Liver (tissue), 9 donors: ENCODE data around the gene CLPX. TPM values are rescaled to one million over a fixed set of nuclear protein-coding genes. Genes with fewer than 3 reads are reported as not detected.
A peak's percentile ranks its signal among the peaks of the same experiment; 100 is the strongest.

Experiments
- DNase-seq: peaks from one replicate; pipeline ENCODE4 v3.0.0-alpha.2; 2017; ENCODE audit warnings: low spot score
- H3K27ac ChIP-seq, 2 donors: one replicate each; pipeline ENCODE4 v1.7.0; 2013; ENCODE audit warnings: inconsistent platforms in 2 of 2, low read length in 2 of 2, control low read depth in 1 of 2, low read depth in 1 of 2, mild to moderate bottlenecking in 1 of 2
- H3K27me3 ChIP-seq, 4 donors: one replicate each; pipeline versions ENCODE4 v1.6.1 to v1.7.0; 2013; ENCODE audit warnings: low read length in 3 of 4, inconsistent platforms in 1 of 4, mild to moderate bottlenecking in 1 of 4, moderate library complexity in 1 of 4; ENCODE audit not compliant: control insufficient read depth in 4 of 4, insufficient read depth in 4 of 4
- H3K36me3 ChIP-seq, 4 donors: one replicate each; pipeline versions ENCODE4 v1.6.1 to v1.7.0; 2013; ENCODE audit warnings: low read length in 3 of 4, mild to moderate bottlenecking in 3 of 4, low read depth in 1 of 4, moderate library complexity in 1 of 4; ENCODE audit not compliant: control insufficient read depth in 4 of 4, insufficient read depth in 3 of 4
- H3K4me1 ChIP-seq, 4 donors: one replicate each; pipeline versions ENCODE4 v1.6.1 to v1.7.0; 2013; ENCODE audit warnings: low read length in 3 of 4, mild to moderate bottlenecking in 3 of 4, moderate library complexity in 1 of 4; ENCODE audit not compliant: control insufficient read depth in 4 of 4, insufficient read depth in 4 of 4
- H3K4me3 ChIP-seq, 3 donors: one replicate each; pipeline versions ENCODE4 v1.6.1 to v1.7.0; 2013; ENCODE audit warnings: low read length in 3 of 3, control low read depth in 1 of 3, low read depth in 1 of 3, mild to moderate bottlenecking in 1 of 3
- H3K9ac ChIP-seq, 2 donors: one replicate each; pipeline ENCODE4 v1.7.0; 2013; ENCODE audit warnings: low read length in 2 of 2, mild to moderate bottlenecking in 2 of 2, moderate library complexity in 2 of 2, control low read depth in 1 of 2, low read depth in 1 of 2
- H3K9me3 ChIP-seq, 4 donors: one replicate each; pipeline versions ENCODE4 v1.6.1 to v1.7.0; 2013; ENCODE audit warnings: low read length in 3 of 4; ENCODE audit not compliant: control insufficient read depth in 4 of 4
- ATF3 ChIP-seq: IDR thresholded peaks from 2 replicates; pipeline ENCODE4 v1.6.1; 2016; ENCODE audit warnings: antibody characterized with exemption
- CTCF ChIP-seq: fragments of 150-350 bp; IDR thresholded peaks from 2 replicates; pipeline ENCODE4 v1.5.1; 2017; ENCODE audit warnings: improper control_type of control experiment, low read depth, low read length; ENCODE audit not compliant: missing input control
- EGR1 ChIP-seq, 2 donors: IDR thresholded peaks; 2 replicates each; pipeline ENCODE4 v1.6.1; 2016 to 2018; ENCODE audit warnings: antibody characterized with exemption in 2 of 2, low read depth in 2 of 2
- FOXA1 ChIP-seq: IDR thresholded peaks from 2 replicates; pipeline ENCODE4 v1.6.1; 2016; ENCODE audit warnings: antibody characterized with exemption
- FOXA2 ChIP-seq: IDR thresholded peaks from 2 replicates; pipeline ENCODE4 v1.6.1; 2016; ENCODE audit warnings: antibody characterized with exemption
- GABPA ChIP-seq, 2 donors: IDR thresholded peaks in 1 of 2; conservative IDR thresholded peaks in 1 of 2; 2 replicates each; pipeline ENCODE4 v1.6.1; 2016; ENCODE audit warnings: antibody characterized with exemption in 2 of 2, mild to moderate bottlenecking in 1 of 2, moderate library complexity in 1 of 2
- HNF4A ChIP-seq, 2 donors: conservative IDR thresholded peaks; 2 replicates each; pipeline ENCODE4 v1.6.1; 2016; ENCODE audit warnings: antibody characterized with exemption in 2 of 2, mild to moderate bottlenecking in 2 of 2
- HNF4G ChIP-seq: IDR thresholded peaks from 2 replicates; pipeline ENCODE4 v1.6.1; 2016; ENCODE audit warnings: antibody characterized with exemption
- JUND ChIP-seq, 2 donors: IDR thresholded peaks; 2 replicates each; pipeline ENCODE4 v1.6.1; 2016; ENCODE audit warnings: antibody characterized with exemption in 2 of 2
- NR2F2 ChIP-seq: IDR thresholded peaks from 2 replicates; pipeline ENCODE4 v1.6.1; 2016; ENCODE audit warnings: antibody characterized with exemption
- RAD21 ChIP-seq, 2 donors: IDR thresholded peaks; 2 replicates each; pipeline ENCODE4 v1.6.1; 2016; ENCODE audit warnings: antibody characterized with exemption in 2 of 2, mild to moderate bottlenecking in 2 of 2
- RXRA ChIP-seq, 2 donors: IDR thresholded peaks; 2 replicates each; pipeline ENCODE4 v1.6.1; 2017 to 2018; ENCODE audit warnings: antibody characterized with exemption in 2 of 2, mild to moderate bottlenecking in 1 of 2
- SP1 ChIP-seq: IDR thresholded peaks from 2 replicates; pipeline ENCODE4 v1.6.1; 2018; ENCODE audit warnings: antibody characterized with exemption, mild to moderate bottlenecking
- YY1 ChIP-seq: IDR thresholded peaks from 2 replicates; pipeline ENCODE4 v1.6.1; 2016; ENCODE audit warnings: antibody characterized with exemption, mild to moderate bottlenecking
- ZBTB33 ChIP-seq: IDR thresholded peaks from 2 replicates; pipeline ENCODE4 v1.6.1; 2016; ENCODE audit warnings: antibody characterized with exemption
- WGBS: extraction: QIAGEN DNeasy Blood & Tissue Kit; methylation state at CpG from one replicate; pipeline ENCODE4 v1.1.7; 2013; 5-methylcytosine and 5-hydroxymethylcytosine counted together
- polyA plus RNA-seq, 2 donors: library from polyadenylated mRNA; stranded (reverse) in 1 of 2; unstranded in 1 of 2; fragments of 200-250 nt in 1 of 2; fragments of >200 nt in 1 of 2; fragmentation: Nextera tagmentation in 1 of 2; extraction: Ambion mirVana in 1 of 2; gene quantifications; one replicate each; pipeline versions ENCODE4 v1.2.1 to v1.2.3, GENCODE V29; 2013 to 2015
- total RNA-seq, 2 donors: library from RNA; depleted of rRNA; stranded (reverse); fragments of >200 nt; gene quantifications; one replicate each; pipeline ENCODE4 v1.2.3, GENCODE V29; 2014
- TF ChIP-seq, protein P1 (sequence below): IDR thresholded peaks from 2 replicates; pipeline ENCODE4 v1.6.1; 2016; ENCODE audit warnings: antibody characterized with exemption, mild to moderate bottlenecking
- TF ChIP-seq, protein P2 (sequence below): IDR thresholded peaks from 2 replicates; pipeline ENCODE4 v1.6.1; 2016; ENCODE audit warnings: antibody characterized with exemption
- donor health status: healthy.
- donor health status: healthy.
- donor health status: healthy.
- donor health status: healthy.
- donor health status: healthy.

The CLPX gene
- total and polyA plus RNA-seq, 4 donors, result 24.8 to 79.4 (median 41.0) TPM

GRCh38 chr15:65101411-65101890 lies 83.7 kb downstream of the CLPX start:
- Histone ChIP-seq H3K27me3 (no peaks in the 10 kb centered on the region), H3K36me3 (peaks cover 10 to 38% (median 20%) of the 10 kb centered on the region in 4 donors), H3K4me3 (no peak overlapping the region), H3K9ac (no peak overlapping the region), H3K9me3 (no peaks in the 10 kb centered on the region), H3K27ac (no peak overlapping the region), H3K4me1 (no peaks in the 10 kb centered on the region)
- TF ChIP-seq CTCF (peak; percentile 78), ZBTB33 (no peak), RAD21 (IDR thresholded peaks at IDR 0.05) (peak; percentile 93 to 94), RXRA (IDR thresholded peaks at IDR 0.05) (no peak)
- TF ChIP-seq, protein P1, sequence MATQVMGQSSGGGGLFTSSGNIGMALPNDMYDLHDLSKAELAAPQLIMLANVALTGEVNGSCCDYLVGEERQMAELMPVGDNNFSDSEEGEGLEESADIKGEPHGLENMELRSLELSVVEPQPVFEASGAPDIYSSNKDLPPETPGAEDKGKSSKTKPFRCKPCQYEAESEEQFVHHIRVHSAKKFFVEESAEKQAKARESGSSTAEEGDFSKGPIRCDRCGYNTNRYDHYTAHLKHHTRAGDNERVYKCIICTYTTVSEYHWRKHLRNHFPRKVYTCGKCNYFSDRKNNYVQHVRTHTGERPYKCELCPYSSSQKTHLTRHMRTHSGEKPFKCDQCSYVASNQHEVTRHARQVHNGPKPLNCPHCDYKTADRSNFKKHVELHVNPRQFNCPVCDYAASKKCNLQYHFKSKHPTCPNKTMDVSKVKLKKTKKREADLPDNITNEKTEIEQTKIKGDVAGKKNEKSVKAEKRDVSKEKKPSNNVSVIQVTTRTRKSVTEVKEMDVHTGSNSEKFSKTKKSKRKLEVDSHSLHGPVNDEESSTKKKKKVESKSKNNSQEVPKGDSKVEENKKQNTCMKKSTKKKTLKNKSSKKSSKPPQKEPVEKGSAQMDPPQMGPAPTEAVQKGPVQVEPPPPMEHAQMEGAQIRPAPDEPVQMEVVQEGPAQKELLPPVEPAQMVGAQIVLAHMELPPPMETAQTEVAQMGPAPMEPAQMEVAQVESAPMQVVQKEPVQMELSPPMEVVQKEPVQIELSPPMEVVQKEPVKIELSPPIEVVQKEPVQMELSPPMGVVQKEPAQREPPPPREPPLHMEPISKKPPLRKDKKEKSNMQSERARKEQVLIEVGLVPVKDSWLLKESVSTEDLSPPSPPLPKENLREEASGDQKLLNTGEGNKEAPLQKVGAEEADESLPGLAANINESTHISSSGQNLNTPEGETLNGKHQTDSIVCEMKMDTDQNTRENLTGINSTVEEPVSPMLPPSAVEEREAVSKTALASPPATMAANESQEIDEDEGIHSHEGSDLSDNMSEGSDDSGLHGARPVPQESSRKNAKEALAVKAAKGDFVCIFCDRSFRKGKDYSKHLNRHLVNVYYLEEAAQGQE, result no peak
- peak; percentile 76 for DNase-seq
- 40% methylated on average over 9 of the region's 9 CpGs for WGBS

- Histone ChIP-seq H3K9ac (no peak overlapping the region), H3K27ac (no peak overlapping the region), H3K4me3 (no peak overlapping the region), H3K27me3 (no peaks in the 10 kb centered on the region), H3K4me1 (peaks cover 0 to 5% (median 2%) of the 10 kb centered on the region in 4 donors), H3K9me3 (no peaks in the 10 kb centered on the region), H3K36me3 (peaks cover 10 to 36% (median 20%) of the 10 kb centered on the region in 4 donors)
- DNase-seq, result no peak
- WGBS, result 83% methylated on average over 7 of the region's 7 CpGs
- no peak for TF ChIP-seq HNF4A (conservative IDR thresholded peaks at IDR 0.05)
- TF ChIP-seq, protein P2, sequence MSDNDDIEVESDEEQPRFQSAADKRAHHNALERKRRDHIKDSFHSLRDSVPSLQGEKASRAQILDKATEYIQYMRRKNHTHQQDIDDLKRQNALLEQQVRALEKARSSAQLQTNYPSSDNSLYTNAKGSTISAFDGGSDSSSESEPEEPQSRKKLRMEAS, result no peak
- no peak for TF ChIP-seq FOXA1
- TF ChIP-seq JUND (IDR thresholded peaks at IDR 0.05), result no peak
- no peak for TF ChIP-seq RXRA (IDR thresholded peaks at IDR 0.05)
- no peak for TF ChIP-seq EGR1 (IDR thresholded peaks at IDR 0.05; ENCODE audit: low read depth in 2 of 2)
- no peak for TF ChIP-seq GABPA (IDR thresholded peaks at IDR 0.05 in 1 of 2, conservative IDR thresholded peaks at IDR 0.05 in 1 of 2)
- no peak for TF ChIP-seq SP1
- no peak for TF ChIP-seq RAD21 (IDR thresholded peaks at IDR 0.05)
- TF ChIP-seq, protein P1, result no peak
- TF ChIP-seq NR2F2, result no peak
- no peak for TF ChIP-seq HNF4G
- no peak for TF ChIP-seq ATF3
- no peak for TF ChIP-seq YY1
- TF ChIP-seq FOXA2, result no peak
- TF ChIP-seq ZBTB33, result no peak
These were observed 84.7 kb downstream of the CLPX start for GRCh38 chr15:65100442-65100841.
